A673 (cell line): Measurements from ENCODE around the gene IMPDH1.

Source experiments
- CTCF ChIP-seq: fragments of 300-800, 200-600 bp; sonication (generic); conservative IDR thresholded peaks from 2 replicates; pipeline ENCODE4 v1.5.1; 2017; ENCODE audit warnings: low read depth, mild to moderate bottlenecking, antibody characterized with exemption, low read length, moderate library complexity, mixed read lengths
- EZH2 ChIP-seq: fragments of 200-600 bp; sonication (generic); IDR thresholded peaks from 2 replicates; pipeline ENCODE4 v1.6.1; 2017; ENCODE audit warnings: borderline replicate concordance, low read depth, mild to moderate bottlenecking, mixed read lengths, antibody characterized with exemption, low read length; ENCODE audit not compliant: poor library complexity, severe bottlenecking

- TF ChIP-seq CTCF (no peak), EZH2 (no peak)
Measured at GRCh38 chr7:128434413-128435326, 24.9 kb upstream of the IMPDH1 start.
